HFFc6 (cell line): ENCODE measurements around the gene ERVH48-1. TPM values are rescaled to one million over a fixed set of nuclear protein-coding genes. Genes with fewer than 3 reads are reported as not detected.
"Not testable (repeated sequence)": the region's sequence is repeated elsewhere in the genome, so short reads cannot be mapped to it uniquely, and the experiment has no call there.

Experiments used
- DNase-seq: peaks from one replicate; pipeline ENCODE4 v3.0.0-alpha.2; 2018
- H3K27ac Mint-ChIP-seq: 2 replicates; pipeline ENCODE4 v1.8.0; 2020; ENCODE audit warnings: mild to moderate bottlenecking, mixed read lengths
- H3K27me3 Mint-ChIP-seq: 2 replicates; pipeline ENCODE4 v1.8.0; 2021; ENCODE audit warnings: mild to moderate bottlenecking, moderate library complexity, mixed read lengths; ENCODE audit not compliant: insufficient read depth
- H3K36me3 Mint-ChIP-seq: 2 replicates; pipeline ENCODE4 v1.8.0; 2021; ENCODE audit warnings: low read depth, mixed read lengths
- H3K4me1 Mint-ChIP-seq: 2 replicates; pipeline ENCODE4 v1.8.0; 2020; ENCODE audit warnings: low read depth, mixed read lengths
- H3K4me3 Mint-ChIP-seq: 2 replicates; pipeline ENCODE4 v1.8.0; 2020; ENCODE audit warnings: mild to moderate bottlenecking, moderate library complexity, mixed read lengths
- H3K9me3 Mint-ChIP-seq: 2 replicates; pipeline ENCODE4 v1.8.0; 2020; ENCODE audit warnings: mild to moderate bottlenecking, mixed read lengths
- total RNA-seq, 6 experiments: library from RNA; stranded (reverse); fragmentation: NEBNext Ultra II Directional; extraction: Animal tissue kit (Norgen Biotek cat#: 25700); gene quantifications; 2 replicates in 1 of 6; 3 replicates in 5 of 6; pipeline ENCODE4 v1.2.3, GENCODE V29; 2021
- TF ChIP-seq, protein P1 (sequence below): fragments of 200-600 bp; sonication (generic); IDR thresholded peaks from 2 replicates; pipeline ENCODE4 v1.5.0; 2021; ENCODE audit warnings: antibody characterized with exemption, mild to moderate bottlenecking

ERVH48-1 gene
- total RNA-seq, 6 experiments from 2014 or later: not detected

DNA sequence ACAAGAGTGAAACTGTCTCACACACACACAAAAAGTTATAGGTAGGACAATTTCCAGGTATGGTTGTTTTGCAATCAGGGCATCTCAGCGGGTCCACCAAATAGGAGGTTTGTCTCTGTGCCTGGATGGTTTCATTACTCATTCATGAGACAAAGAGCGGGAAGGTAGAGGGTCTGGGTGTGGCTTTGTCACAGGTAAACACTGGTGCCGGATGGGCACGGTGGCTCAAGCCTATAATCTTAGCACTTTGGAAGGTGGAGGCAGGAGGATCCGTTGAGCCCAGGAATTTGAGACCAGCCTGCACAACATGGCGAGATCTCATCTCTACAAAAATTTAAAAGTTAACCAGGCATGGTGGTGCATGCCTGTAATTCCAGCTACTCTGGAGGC, 16.3 kb upstream of the ERVH48-1 start:
- TF ChIP-seq, protein P1, sequence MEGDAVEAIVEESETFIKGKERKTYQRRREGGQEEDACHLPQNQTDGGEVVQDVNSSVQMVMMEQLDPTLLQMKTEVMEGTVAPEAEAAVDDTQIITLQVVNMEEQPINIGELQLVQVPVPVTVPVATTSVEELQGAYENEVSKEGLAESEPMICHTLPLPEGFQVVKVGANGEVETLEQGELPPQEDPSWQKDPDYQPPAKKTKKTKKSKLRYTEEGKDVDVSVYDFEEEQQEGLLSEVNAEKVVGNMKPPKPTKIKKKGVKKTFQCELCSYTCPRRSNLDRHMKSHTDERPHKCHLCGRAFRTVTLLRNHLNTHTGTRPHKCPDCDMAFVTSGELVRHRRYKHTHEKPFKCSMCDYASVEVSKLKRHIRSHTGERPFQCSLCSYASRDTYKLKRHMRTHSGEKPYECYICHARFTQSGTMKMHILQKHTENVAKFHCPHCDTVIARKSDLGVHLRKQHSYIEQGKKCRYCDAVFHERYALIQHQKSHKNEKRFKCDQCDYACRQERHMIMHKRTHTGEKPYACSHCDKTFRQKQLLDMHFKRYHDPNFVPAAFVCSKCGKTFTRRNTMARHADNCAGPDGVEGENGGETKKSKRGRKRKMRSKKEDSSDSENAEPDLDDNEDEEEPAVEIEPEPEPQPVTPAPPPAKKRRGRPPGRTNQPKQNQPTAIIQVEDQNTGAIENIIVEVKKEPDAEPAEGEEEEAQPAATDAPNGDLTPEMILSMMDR: no peak
- Mint-ChIP-seq H3K27ac (no peak overlapping the region), H3K4me3 (no peak overlapping the region), H3K4me1 (peaks cover 13% of the 10 kb centered on the region), H3K9me3 (no peaks in the 10 kb centered on the region), H3K27me3 (peaks cover 13% of the 10 kb centered on the region), H3K36me3 (no peaks in the 10 kb centered on the region)
- no peak for DNase-seq

DNA sequence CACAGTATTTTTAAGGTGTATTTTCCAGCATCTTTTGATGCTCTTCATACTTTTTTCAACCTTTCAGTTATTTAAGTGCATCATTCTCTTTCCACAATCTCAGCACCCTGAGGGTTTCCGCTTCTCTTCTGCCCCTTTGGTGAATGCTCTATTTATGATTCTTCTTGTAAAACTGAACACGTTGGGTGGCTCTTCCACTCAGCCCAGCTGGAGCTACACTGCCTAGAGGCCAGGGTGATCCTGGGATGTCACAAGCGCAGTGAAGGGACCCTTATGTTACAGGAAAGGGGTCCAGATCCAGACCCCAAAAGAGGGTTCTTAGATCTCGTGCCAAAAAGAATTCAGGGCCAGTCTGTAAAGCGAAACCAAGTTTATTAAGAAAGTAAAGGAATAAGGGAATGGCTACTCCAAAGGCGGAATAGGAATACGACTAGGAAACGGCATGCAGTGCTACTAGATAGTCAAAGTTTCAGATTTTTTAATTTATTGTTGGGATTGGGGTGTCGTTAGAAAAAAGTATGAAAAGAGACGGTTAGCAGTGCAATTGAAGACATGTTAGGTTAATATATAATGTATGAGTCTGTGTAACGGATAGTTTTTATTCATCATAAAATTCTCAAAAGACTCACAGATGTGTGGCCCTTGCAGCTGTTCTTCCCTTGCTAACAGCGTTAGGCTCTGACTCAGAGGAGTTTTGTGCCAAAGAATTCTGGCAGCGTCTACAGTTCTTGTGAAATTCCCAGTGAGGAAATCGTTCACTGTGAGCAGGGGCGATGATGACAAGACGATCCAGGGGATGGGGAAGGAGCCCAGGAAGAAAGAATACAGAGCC, 14.4 kb upstream of the ERVH48-1 start:
- peak overlapping the region; percentile 61 for H3K27ac Mint-ChIP-seq
- no peaks in the 10 kb centered on the region for H3K36me3 Mint-ChIP-seq
- peaks cover 8% of the 10 kb centered on the region for H3K27me3 Mint-ChIP-seq
- H3K9me3 Mint-ChIP-seq: no peaks in the 10 kb centered on the region
- peak overlapping the region; percentile 75 for H3K4me3 Mint-ChIP-seq
- TF ChIP-seq, protein P1: no peak
- H3K4me1 Mint-ChIP-seq: peaks cover 13% of the 10 kb centered on the region
- peak; percentile 93 for DNase-seq

DNA sequence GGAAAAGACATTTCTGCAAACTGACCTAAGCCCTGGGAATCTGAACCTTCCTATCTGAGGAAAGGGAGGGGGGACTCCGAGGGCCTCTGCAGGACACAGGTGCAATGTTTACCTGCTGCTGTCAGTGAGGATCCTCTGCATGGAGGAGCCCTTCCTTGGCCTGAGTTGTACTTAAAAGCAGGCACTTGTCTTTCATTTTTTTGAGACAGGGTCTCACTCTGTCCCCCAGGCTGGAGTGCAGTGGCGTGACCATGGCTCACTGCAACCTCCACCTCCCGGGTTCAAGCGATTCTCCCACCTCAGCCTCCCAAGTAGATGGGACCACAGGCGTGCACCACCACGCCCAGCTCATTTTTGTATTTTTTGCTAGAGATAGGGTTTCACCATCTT, 13.2 kb upstream of the ERVH48-1 start:
- H3K27ac Mint-ChIP-seq: not testable (repeated sequence)

DNA sequence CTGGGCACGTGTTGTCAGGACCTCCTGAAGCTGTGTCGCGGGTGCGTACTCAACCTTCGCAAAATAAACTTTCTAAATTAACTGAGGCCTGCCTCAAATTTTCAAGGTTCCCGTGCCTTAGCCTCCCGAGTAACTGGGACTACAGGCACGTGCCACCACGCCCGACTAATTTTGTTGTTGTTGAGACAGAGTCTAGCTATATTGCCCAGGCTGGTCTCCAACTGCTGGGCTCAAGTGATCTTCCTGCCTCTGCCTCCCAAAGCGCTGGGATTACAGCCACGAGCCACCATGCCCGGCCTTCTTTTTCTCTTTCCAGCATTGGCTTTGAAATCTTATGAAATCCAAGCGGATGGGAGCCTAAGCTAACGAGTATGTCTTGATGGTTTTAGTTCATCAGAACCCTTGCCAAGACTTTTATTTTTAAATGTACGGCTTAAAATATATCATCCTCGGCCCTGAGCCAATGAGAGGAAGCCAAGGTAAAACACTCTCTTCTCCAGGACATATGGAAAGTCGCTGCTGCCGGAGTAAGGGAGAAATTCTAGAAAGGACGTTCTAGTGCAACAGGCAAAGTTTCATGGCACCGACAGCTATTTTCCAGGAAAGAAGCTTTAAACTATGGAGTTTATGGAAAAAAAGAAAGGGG, 12.7 kb upstream of the ERVH48-1 start:
- H3K4me1 Mint-ChIP-seq: peaks cover 13% of the 10 kb centered on the region
- peaks cover 8% of the 10 kb centered on the region for H3K27me3 Mint-ChIP-seq
- no peak overlapping the region for H3K4me3 Mint-ChIP-seq
- H3K27ac Mint-ChIP-seq: no peak overlapping the region
- no peak for DNase-seq
- H3K9me3 Mint-ChIP-seq: no peaks in the 10 kb centered on the region
- TF ChIP-seq, protein P1: no peak
- no peaks in the 10 kb centered on the region for H3K36me3 Mint-ChIP-seq

More for the DNA sequence above, 13.2 kb upstream of the ERVH48-1 start:
- H3K36me3 Mint-ChIP-seq, DNase-seq, H3K27me3 Mint-ChIP-seq, H3K9me3 Mint-ChIP-seq, H3K4me3 Mint-ChIP-seq: not testable (repeated sequence)
- H3K4me1 Mint-ChIP-seq: peaks cover 13% of the 10 kb centered on the region

DNA sequence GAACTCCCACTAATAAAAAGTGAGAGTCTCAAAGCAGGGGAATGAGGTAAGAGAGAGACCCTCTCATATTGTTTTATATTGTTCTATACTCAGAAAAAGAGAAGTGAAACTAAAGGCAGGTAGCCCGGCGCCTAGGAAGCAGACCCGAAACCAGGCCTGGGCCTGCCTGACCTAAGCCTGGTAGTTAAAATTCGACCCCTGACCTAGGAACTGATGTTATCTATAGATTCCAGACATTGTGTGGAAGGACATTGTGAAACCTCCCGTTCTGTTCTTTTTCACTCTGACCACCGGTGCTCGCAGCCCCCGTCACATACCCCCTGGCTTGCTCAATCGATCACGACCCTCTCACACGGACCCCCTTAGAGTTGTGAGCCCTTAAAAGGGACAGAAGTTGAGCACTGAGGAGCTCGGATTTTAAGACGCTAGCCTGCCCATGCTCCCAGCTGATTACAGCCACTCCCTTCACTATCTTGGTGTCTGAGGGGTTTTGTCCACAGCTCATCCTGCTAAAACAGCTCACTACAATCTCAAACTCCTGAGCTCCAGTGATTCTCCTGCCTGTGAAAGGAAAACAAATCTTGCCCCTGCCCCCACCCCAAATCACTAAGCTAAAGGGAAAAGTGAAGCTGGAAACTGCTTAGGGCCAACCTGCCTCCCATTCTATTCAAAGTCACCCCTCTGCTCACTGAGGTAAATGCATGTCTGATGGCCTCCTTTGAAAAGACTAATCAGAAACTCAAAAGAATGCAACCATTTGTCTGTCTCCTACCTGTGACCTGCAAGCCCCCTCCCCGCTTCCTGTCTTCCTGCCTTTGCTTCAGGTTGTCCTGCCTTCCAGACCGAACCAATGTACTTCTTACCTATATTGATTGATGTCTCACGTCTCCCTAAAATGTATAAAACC, 11.9 kb upstream of the ERVH48-1 start:
- not testable (repeated sequence) for H3K36me3 Mint-ChIP-seq, H3K27me3 Mint-ChIP-seq, H3K4me3 Mint-ChIP-seq, DNase-seq, H3K27ac Mint-ChIP-seq, H3K9me3 Mint-ChIP-seq
- peaks cover 13% of the 10 kb centered on the region for H3K4me1 Mint-ChIP-seq

DNA sequence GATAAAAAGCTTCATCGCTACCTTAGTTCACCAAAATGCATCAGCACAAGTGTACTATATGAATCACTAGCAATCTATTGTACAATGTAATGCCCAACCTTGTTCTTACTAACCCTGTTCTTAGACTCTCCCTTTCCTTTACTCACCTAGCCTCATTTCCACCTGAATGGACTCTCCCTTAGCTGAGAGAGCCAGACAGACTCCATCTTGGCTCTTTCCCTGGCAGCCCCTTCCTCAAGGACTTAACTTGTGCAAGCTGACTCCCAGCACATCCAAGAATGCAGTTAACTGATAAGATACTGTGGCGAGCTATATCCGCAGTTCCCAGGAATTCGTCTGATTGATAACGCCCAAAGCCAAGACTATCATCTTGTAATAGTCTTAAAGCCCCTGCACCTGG, 10.9 kb upstream of the ERVH48-1 start:
- not testable (repeated sequence) for H3K4me3 Mint-ChIP-seq, H3K27me3 Mint-ChIP-seq, H3K27ac Mint-ChIP-seq, DNase-seq, H3K9me3 Mint-ChIP-seq, H3K36me3 Mint-ChIP-seq
- peaks cover 13% of the 10 kb centered on the region for H3K4me1 Mint-ChIP-seq

DNA sequence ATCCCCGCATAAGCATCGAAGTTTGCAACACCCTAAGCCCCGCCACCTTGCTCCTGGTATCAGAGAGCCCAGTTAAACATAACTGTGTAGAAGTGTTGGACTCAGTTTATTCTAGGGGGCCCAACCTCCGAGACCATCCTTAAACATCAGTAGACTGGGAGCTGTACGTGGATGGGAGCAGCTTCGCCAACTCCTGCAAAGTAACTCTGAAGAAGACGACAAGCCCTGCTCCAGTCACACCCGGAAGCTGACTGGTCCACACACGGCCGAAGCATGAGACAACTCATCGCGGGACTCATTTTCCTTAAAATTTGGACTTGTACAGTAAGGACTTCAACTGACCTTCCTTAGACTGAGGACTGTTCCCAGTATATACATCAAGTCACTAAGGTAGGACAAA, 8.5 kb upstream of the ERVH48-1 start:
- H3K36me3 Mint-ChIP-seq, DNase-seq, H3K4me3 Mint-ChIP-seq, H3K27me3 Mint-ChIP-seq, H3K4me1 Mint-ChIP-seq, H3K27ac Mint-ChIP-seq, H3K9me3 Mint-ChIP-seq: not testable (repeated sequence)

DNA sequence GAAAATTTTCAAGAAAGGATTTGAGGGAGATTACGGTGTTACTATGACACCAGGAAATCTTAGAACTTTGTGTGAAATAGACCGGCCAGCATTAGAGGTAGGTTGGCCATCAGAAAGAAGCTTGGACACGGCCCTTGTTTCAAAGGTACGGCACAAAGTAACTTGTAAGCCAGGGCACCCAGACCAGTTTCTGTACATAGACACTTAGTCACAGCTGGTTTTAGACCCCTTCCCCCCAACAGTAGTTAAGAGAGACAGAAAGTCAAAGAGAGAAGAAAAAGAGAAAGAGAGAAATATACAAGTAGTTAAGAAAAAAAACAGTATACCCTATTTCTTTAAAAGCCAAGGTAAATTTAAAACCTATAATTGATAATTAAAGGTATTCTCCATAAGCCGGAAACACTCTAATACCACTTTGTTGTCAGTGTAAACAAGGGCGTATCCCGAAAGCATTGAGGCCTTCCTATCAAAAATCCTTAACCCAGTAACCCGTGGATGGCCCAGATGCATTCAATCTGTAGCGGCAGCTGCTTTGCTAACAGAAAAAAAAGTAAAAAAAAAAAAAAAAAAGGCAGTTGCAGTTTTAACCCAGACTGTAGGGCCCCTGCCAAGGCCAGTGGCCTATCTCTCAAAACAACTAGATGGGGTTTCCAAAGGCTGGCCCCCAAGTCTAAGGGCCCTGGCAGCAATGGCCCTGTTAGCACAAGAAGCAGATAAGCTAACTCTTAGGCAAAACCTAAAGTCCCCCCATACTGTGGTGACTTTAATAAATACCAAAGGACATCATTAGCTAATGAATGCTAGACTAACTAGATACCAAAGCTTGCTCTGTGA, 7.9 kb upstream of the ERVH48-1 start:
- H3K27me3 Mint-ChIP-seq, H3K4me3 Mint-ChIP-seq, H3K27ac Mint-ChIP-seq, H3K36me3 Mint-ChIP-seq, DNase-seq, H3K4me1 Mint-ChIP-seq, H3K9me3 Mint-ChIP-seq: not testable (repeated sequence)

DNA sequence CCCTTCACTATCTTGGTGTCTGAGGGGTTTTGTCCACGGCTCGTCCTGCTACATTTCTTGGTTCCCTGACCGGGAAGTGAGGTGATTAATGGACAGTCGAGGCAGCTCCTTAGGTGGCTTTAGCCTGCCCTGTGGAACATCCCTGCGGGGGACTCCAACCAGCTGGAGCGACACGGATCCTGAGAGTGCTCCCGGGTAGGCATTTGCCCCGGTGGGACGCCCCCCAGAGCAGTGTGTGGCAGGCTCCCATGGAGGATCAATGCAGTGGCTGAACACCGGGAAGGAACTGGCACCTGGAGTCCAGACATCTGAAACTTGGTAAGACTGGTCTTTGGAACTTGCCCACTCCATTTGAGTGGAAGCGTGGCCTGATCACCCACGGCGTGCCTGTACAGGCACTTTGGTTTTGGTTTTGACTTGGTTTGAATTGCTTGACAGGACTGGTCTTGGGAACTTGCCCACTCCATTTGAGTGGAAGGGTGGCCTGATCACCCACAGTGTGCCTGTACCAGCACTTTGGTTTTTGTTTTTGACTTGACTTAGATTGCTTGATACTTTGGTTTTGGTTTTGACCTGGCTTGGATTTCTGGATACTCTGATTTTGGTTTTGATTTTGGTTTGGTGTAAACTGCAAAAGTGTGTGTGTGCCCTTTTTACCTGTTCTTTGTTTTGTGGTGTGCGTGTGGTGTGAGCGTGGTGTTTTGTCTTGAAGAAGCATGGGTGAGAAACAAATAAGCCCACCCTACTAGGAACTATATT, 7.1 kb upstream of the ERVH48-1 start:
- H3K27me3 Mint-ChIP-seq, H3K4me1 Mint-ChIP-seq, DNase-seq, H3K4me3 Mint-ChIP-seq, H3K9me3 Mint-ChIP-seq, H3K36me3 Mint-ChIP-seq, H3K27ac Mint-ChIP-seq: not testable (repeated sequence)
